ENCODE results near the gene L1TD1. TPM values are rescaled to one million over a fixed set of nuclear protein-coding genes. Genes with fewer than 3 reads are reported as not detected.
"Not testable (repeated sequence)": the region's sequence is repeated elsewhere in the genome, so short reads cannot be mapped to it uniquely, and the experiment has no call there.

The L1TD1 gene
- total RNA-seq (10 to 100 TPM in 1 of 5 donors, 1 to 10 TPM in 1, not detected in 3; 2.2 to 10.1 TPM), polyA plus RNA-seq (under 1 TPM in 2 of 3 donors, not detected in 1; 0.13 to 0.25 TPM)
- long read RNA-seq, donor 1, result 0 reads
- long read RNA-seq, donor 2, result 0 reads
- long read RNA-seq, donor 3, result 0 reads
- long read RNA-seq, donor 4, result 0 reads
- long read RNA-seq, donor 5, result 0 reads
- long read RNA-seq, donor 6, result 0 reads
- long read RNA-seq, donor 7, result 0 reads
- long read RNA-seq, donor 8, partial matches to known transcripts, result 12 of 12 reads
- long read RNA-seq, donor 8, other reads (novel, unspliced or antisense), result 0 of 12 reads
- long read RNA-seq, donor 9, result 0 reads
- long read RNA-seq, donor 10, result 0 reads

GRCh38 chr1:62194651-62195544 lies at the start of gene L1TD1:
Gene L1TD1, plus strand, starts transcription at chr1:62194849. Its CDS starts 11,780 bp downstream, at chr1:62206629.
- intact Hi-C loops (cut with DNase I; ENCODE audit: low total_unique reads), result no loop called here

GRCh38 chr1:62159940-62160348 lies 34.7 kb upstream of the L1TD1 start:
- Histone ChIP-seq H3K36me3 (peaks cover 0 to 41% (median 34%) of the 10 kb centered on the region in 4 donors), H3K4me1 (no peaks in the 10 kb centered on the region), H3K27me3 (no peaks in the 10 kb centered on the region), H3K9me3 (no peaks in the 10 kb centered on the region), H3K4me3 (no peak overlapping the region), H3K27ac (no peak overlapping the region)
- intact Hi-C loops (cut with DNase I; ENCODE audit: low total_unique reads), result no loop called here
- no peak for TF ChIP-seq POLR2A (IDR thresholded peaks at IDR 0.05)
- TF ChIP-seq POLR2AphosphoS5 (IDR thresholded peaks at IDR 0.05), result no peak
- TF ChIP-seq EP300 (IDR thresholded peaks at IDR 0.05), result no peak
- no peak for TF ChIP-seq CTCF (IDR thresholded peaks at IDR 0.05)
- no peak for DNase-seq
- 80 to 89% (median 86%) methylated on average over 6 of the region's 6 CpGs for WGBS, 5 donors

More at GRCh38 chr1:62194651-62195544, at the start of gene L1TD1:
- Histone ChIP-seq H3K4me1 (peaks cover 0 to 19% (median 9%) of the 10 kb centered on the region in 4 donors), H3K27me3 (peaks cover 0 to 34% (median 21%) of the 10 kb centered on the region in 3 donors), H3K36me3 (no peaks in the 10 kb centered on the region), H3K9me3 (no peaks in the 10 kb centered on the region), H3K4me3 (peak within 1 kb of the TSS; percentile 7 to 33 (median 20)), H3K27ac (no peak within 1 kb of the TSS)
- DNase-seq, result peak in 1 of 2 donors; percentile 83
- WGBS, 5 donors, result 11 to 24% (median 17%) methylated on average over 55 of the region's 55 CpGs
- TF ChIP-seq EP300 (IDR thresholded peaks at IDR 0.05), result no peak
- TF ChIP-seq CTCF (IDR thresholded peaks at IDR 0.05), result no peak
- TF ChIP-seq POLR2A (IDR thresholded peaks at IDR 0.05), result no peak
- TF ChIP-seq POLR2AphosphoS5 (IDR thresholded peaks at IDR 0.05), result no peak

GRCh38 chr1:62161711-62162110 lies 32.9 kb upstream of the L1TD1 start:
- intact Hi-C loops (cut with DNase I; ENCODE audit: low total_unique reads), result no loop called here
- no peak for TF ChIP-seq CTCF (IDR thresholded peaks at IDR 0.05)
- TF ChIP-seq EP300 (IDR thresholded peaks at IDR 0.05), result no peak
- TF ChIP-seq POLR2A (IDR thresholded peaks at IDR 0.05), result no peak
- TF ChIP-seq POLR2AphosphoS5 (IDR thresholded peaks at IDR 0.05), result no peak
- WGBS, 5 donors, result 88 to 95% (median 90%) methylated on average over 1 of the region's 1 CpG
- Histone ChIP-seq H3K4me1 (no peaks in the 10 kb centered on the region), H3K36me3 (peaks cover 0 to 37% (median 33%) of the 10 kb centered on the region in 4 donors), H3K27me3 (no peaks in the 10 kb centered on the region), H3K4me3 (no peak overlapping the region), H3K27ac (no peak overlapping the region), H3K9me3 (no peaks in the 10 kb centered on the region)
- no peak for DNase-seq

- WGBS, 5 donors, result 40 to 69% (median 64%) methylated on average over 10 of the region's 10 CpGs
- DNase-seq; H3K4me1 ChIP-seq; H3K36me3 ChIP-seq; H3K9me3 ChIP-seq; H3K4me3 ChIP-seq; H3K27ac ChIP-seq; intact Hi-C loops (cut with DNase I; ENCODE audit: low total_unique reads): not testable (repeated sequence)
- H3K27me3 ChIP-seq, result peaks cover 0 to 18% (median 0%) of the 10 kb centered on the region in 3 donors
Observed at GRCh38 chr1:62170380-62170779, 24.3 kb upstream of the L1TD1 start.

Data from stomach (tissue), 19 donors.